HG03159 (cell line): ENCODE measurements around the gene KRTAP1-4.
"Not testable (repeated sequence)": the region's sequence is repeated elsewhere in the genome, so short reads cannot be mapped to it uniquely, and the experiment has no call there.

ENCODE experiments used
- ATAC-seq: cut with Tn5 transposase; IDR thresholded peaks from one replicate; pipeline ENCODE4 v1.9.1; 2021; ENCODE audit warnings: mild to moderate bottlenecking, moderate library complexity; ENCODE audit not compliant: unreplicated experiment

The KRTAP1-4 gene

DNA sequence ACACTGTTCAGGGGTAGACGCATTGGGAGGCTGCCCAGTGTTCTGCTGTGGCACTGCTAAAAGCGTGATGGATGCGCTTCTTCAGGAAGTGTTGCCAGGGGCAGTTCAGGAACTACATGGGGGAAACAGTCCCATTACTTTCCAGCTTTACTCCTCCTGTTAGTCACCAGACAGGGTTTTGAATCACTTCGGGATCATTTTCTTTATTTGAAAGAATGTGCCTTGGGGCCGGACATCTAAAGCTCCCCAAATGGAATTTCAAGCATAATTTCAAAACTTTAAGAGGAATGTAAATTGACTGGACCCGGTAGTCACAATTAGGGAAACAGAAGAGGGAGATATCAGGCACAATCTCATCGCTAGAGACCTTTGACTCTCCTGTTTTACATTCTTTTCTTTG lies 18.4 kb upstream of the KRTAP1-4 start:
- no peak for ATAC-seq

DNA sequence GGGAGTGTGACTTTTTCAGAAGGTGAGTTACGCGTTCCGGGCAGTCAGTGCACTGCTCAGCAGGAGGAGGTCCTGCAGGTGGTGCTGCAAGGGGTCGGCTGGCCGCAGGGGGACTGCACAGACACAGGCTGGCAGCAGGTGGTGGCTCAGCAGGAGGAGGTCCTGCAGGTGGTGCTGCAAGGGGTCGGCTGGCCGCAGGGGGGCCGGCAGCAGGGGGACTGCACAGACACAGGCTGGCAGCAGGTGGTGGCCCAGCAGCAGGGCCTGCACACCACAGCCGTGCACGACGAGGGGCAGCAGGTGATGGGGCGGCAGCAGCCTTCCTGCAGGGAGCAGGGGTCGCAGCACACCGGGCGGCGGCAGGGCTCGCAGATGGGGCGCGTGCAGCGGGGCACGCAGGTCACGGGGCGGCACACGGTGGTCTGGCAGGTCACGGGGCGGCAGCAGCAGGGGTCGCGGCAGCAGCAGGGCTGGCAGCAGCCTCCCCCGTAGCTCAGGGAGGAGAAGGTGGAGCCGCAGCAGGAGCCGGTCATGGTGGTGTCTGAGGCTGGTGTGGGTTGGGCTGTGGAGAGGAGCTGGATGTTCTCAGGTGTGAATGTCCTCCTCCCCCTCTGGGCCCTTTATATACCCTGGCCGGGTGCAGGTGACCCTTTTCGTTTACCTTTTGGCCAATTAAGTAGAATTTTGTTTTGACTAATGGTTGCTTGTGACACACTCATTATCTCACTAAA lies 16.9 kb upstream of the KRTAP1-4 start, which contains the start of gene KRTAP2-1:
TSS of gene KRTAP2-1 (minus strand) at position 582 of the 731 bp plus-strand sequence. CDS start at position 533, 49 bp downstream.
- ATAC-seq = not testable (repeated sequence)

DNA sequence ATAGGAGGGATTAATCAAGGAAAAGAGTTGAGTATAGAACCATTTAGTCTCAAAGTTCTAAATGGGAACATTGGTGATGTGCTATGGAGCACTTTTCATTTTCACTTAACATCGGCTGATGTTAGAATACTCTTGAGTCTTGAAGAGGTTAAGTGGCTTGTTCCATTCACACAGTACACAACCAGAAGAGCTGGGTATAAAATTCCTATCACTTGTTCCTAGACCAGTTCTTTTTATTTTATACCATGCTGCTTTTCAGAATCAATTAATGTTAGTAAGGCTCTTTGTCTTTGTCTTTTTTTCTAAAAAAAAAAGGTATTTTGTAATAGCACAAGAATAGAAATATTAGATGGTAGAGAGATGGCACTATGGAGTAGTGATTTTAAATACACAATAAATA lies 13.0 kb upstream of the KRTAP1-4 start:
- ATAC-seq = no peak

- not testable (repeated sequence) for ATAC-seq
These were observed 11.0 kb upstream of the KRTAP1-4 start, which contains the start of gene KRTAP1-1 for GRCh38 chr17:41040783-41041571. Gene KRTAP1-1, minus strand, starts transcription at chr17:41041450. Its CDS starts 53 bp downstream, at chr17:41041397.

DNA sequence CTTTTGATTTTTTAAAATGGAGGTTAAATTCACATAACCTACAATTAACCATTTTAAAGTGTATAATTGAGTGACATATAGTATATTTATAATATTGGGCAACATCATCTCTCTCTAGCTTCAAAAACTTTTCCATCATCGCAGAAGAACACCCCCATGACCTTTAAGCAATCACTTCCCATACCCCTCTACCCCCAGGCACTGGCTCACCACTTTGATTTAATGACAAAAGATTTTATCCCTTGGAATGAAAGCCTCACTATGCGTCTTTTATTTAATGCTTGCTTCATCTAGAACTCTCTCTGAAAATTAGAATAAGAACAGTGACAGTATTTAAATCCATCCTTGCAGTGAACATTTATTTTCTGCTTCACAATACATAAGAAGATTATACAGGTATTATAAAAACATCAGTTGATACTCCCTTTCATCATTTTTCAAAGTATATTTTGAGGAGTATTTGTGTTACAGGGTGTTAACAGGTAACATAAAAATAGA lies 7.9 kb upstream of the KRTAP1-4 start:
- ATAC-seq = no peak

- not testable (repeated sequence) for ATAC-seq
These were observed 4.4 kb upstream of the KRTAP1-4 start, which contains the start of gene KRTAP1-3 for GRCh38 chr17:41034346-41034935. Gene KRTAP1-3, minus strand, starts transcription at chr17:41034874. Its CDS starts 53 bp downstream, at chr17:41034821.

GRCh38 chr17:41026715-41027471 lies 3.1 kb downstream of the KRTAP1-4 start, which contains the start of gene KRTAP1-5:
Gene KRTAP1-5, minus strand, starts transcription at chr17:41027208. Its CDS starts 53 bp downstream, at chr17:41027155.
- no peak for ATAC-seq

GRCh38 chr17:41024697-41025096 lies 5.3 kb downstream of the KRTAP1-4 start:
- ATAC-seq = no peak

DNA sequence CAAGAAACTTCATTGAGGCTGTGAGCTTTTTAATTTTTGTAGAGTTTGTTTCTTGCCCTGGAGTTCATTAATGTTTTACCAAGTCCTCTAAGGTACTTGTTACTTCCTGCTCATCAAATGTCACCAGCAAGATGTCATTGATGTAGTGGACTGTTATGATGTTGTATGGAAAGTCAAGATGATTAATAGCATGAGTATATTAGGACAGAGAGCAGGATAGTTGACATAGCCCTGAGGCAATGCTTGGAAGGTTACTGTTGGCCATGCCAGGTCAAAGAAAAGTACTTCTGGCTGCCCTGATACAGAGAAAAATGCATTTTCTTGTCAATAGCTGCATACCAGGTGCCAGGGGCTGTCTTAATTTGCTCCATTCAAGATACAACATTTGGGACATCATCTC lies 9.7 kb downstream of the KRTAP1-4 start:
- ATAC-seq = no peak

DNA sequence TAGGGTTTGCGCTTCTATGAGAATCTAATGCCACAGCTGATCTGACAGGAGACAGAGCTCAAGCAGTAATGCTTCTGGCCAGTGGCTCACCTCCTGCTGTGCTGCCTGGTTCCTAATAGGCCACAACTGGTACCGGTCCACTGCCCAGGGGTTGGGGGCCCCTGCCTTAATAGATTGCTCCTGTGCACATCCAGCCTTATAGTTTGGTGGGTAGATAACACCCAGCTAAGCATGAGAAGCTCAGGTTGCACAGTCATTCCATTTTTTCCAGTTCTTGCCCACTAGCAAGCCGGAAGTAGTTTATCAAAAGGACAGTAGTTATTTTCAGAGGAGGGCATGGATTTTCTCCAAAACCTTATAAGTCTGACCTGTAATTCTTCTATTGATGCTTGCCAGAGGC lies 10.6 kb downstream of the KRTAP1-4 start:
- no peak for ATAC-seq

DNA sequence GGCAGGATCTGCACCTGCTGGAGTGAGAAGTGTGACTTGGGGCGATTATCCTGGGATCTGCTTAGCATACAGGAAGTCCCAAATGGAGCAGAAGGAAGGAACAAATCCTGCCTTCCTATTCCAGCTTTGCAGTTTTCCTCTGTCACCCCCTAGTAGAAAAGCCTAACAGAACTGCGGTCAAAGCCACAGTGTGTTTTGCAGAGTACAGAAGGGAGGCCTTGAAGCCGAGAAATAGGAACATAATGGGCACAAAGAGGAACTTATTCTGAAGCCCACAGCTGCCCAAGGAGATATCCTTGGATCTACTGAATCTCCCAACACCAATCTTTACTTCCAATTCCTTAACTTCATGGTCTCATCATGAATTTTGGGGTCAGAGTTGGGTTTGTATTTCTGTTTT lies 11.5 kb downstream of the KRTAP1-4 start:
- ATAC-seq = no peak

- ATAC-seq = no peak
These were observed 13.3 kb downstream of the KRTAP1-4 start for GRCh38 chr17:41016578-41017215.

DNA sequence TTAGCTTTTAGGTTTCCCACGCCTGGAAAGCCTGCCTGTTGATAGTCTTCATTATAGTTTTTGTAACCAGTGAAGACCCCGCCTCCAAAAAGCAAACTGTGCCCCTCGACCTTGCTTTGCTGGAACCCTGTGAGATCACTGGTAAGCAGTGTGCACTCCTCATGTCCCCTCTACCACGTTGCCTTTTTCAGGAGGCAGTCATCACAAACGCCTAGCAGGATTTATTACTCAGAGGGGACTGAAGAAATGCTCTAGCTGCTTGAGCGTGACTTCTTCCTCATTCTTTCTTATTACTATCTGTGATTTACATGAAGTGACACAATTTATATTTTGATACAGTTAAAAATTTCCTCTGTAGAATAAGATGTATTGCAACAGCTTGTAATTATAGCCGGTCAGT lies 14.5 kb downstream of the KRTAP1-4 start:
- no peak for ATAC-seq

- ATAC-seq = no peak
These were observed 16.4 kb downstream of the KRTAP1-4 start for GRCh38 chr17:41013606-41014005.

DNA sequence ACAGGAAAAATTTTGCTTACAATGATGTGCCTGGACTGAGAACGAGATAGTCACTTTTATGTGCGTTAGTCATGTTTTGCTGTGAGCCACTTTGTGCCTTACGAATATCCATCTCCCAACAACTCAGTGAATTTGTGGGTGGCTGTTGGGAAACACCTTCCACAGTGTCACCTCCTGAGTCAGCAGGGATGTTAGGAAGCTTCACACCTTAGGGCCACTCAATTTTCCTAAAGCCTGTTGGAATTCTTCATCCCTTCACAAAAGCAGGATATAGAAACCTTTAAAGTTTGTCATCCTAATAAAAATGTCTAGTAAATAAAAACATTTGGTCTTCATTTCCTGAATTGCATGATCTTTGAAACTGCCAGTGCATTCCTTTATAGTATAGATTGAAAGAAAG lies 16.8 kb downstream of the KRTAP1-4 start:
- ATAC-seq = no peak

DNA sequence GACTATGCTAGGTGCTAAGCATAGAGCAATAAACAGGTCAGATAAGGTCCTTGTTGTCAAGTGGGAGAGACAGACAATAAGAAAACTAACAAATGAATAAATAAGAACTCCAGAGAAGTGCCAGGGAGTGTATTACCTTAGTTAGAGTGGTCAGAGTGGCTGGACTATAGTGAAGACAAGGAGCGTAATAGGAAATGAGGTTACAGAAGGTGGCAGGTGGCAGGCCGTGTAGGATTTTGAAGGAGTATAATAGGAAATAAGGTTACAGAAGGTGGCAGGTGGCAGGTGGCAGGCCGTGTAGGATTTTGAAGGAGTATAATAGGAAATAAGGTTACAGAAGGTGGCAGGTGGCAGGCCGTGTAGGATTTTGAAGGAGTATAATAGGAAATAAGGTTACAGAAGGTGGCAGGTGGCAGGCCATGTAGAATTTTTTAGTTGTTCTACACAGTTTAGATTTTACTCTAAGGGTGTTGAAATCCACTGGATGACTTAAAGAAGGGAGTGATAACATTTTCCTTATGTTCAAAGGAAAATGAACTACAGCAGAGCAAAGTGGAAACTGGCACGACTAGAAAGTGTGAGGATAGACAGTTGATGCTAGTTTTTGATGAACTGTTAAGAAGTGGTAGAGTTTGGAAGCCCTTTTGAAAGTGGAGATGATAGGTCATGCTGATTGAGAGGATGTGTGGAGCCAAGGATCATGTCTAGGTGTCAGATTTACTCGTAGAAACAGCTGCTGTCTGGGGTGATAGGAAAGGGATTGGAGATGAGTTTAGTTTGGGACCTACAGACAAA lies 17.5 kb downstream of the KRTAP1-4 start:
- no peak for ATAC-seq

GRCh38 chr17:41010441-41010840 lies 19.6 kb downstream of the KRTAP1-4 start:
- ATAC-seq = no peak

DNA sequence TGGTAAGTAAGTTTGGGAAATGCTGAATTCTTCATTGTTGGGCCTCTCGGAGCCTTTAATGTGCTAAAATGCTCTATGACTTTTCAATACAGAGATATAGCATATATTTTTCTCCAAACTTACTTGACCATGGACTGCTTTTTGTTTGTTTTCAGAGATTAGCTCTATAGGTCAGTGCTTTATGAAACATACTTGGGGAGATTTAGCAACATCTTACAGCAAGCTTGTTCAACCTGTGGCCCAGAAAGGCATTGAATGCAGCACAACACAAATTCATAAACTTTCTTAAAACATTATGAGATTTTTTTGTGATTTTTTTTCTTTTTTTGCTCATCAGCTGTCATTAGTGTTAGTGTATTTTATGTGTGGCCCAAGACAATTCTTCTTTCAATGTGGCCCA lies 20.1 kb downstream of the KRTAP1-4 start:
- no peak for ATAC-seq

GRCh38 chr17:41009301-41009760 lies 20.7 kb downstream of the KRTAP1-4 start:
- no peak for ATAC-seq
